Measurements from ENCODE around the gene SDK2. TPM values are rescaled to one million over a fixed set of nuclear protein-coding genes. Genes with fewer than 3 reads are reported as not detected.
"Not testable (repeated sequence)": the region's sequence is repeated elsewhere in the genome, so short reads cannot be mapped to it uniquely, and the experiment has no call there.

SDK2 gene
- polyA plus RNA-seq, 2 donors, result 0.29 to 0.55 TPM

- 63 to 69% methylated on average over 18 of the region's 18 CpGs for WGBS, 2 donors
- no peaks in the 10 kb centered on the region for H3K36me3 ChIP-seq (ENCODE audit: control insufficient read depth in 2 of 2, insufficient read depth in 2 of 2, low read length in 1 of 2)
Observed at GRCh38 chr17:73455767-73456166, 188.5 kb downstream of the SDK2 start.

GRCh38 chr17:73455050-73455687, 189.1 kb downstream of the SDK2 start:
- H3K4me1 ChIP-seq (ENCODE audit: control insufficient read depth in 2 of 2, insufficient read depth in 2 of 2, low read length in 1 of 2), result peaks cover 0 to 3% of the 10 kb centered on the region in 2 donors
- WGBS, 2 donors, result 48 to 50% methylated on average over 21 of the region's 21 CpGs
- peaks cover 2 to 7% of the 10 kb centered on the region in 2 donors for H3K9me3 ChIP-seq (ENCODE audit: control insufficient read depth in 2 of 2, insufficient read depth in 1 of 2, low read depth in 1 of 2, low read length in 1 of 2)
- no peak overlapping the region for H3K4me3 ChIP-seq (ENCODE audit: low read depth in 1 of 2, low read length in 2 of 2)
- H3K27ac ChIP-seq (ENCODE audit: low read depth in 2 of 2, low read length in 1 of 2), result no peak overlapping the region
- H3K27me3 ChIP-seq (ENCODE audit: control insufficient read depth in 1 of 2, insufficient read depth in 2 of 2, low read length in 2 of 2), result no peaks in the 10 kb centered on the region
- H3K36me3 ChIP-seq (ENCODE audit: control insufficient read depth in 2 of 2, insufficient read depth in 2 of 2, low read length in 1 of 2), result no peaks in the 10 kb centered on the region

More at GRCh38 chr17:73455767-73456166, 188.5 kb downstream of the SDK2 start:
- no peak overlapping the region for H3K4me3 ChIP-seq (ENCODE audit: low read depth in 1 of 2, low read length in 2 of 2)
- no peak overlapping the region for H3K27ac ChIP-seq (ENCODE audit: low read depth in 2 of 2, low read length in 1 of 2)
- peaks cover 0 to 3% of the 10 kb centered on the region in 2 donors for H3K4me1 ChIP-seq (ENCODE audit: control insufficient read depth in 2 of 2, insufficient read depth in 2 of 2, low read length in 1 of 2)
- no peaks in the 10 kb centered on the region for H3K27me3 ChIP-seq (ENCODE audit: control insufficient read depth in 1 of 2, insufficient read depth in 2 of 2, low read length in 2 of 2)
- peaks cover 3 to 8% of the 10 kb centered on the region in 2 donors for H3K9me3 ChIP-seq (ENCODE audit: control insufficient read depth in 2 of 2, insufficient read depth in 1 of 2, low read depth in 1 of 2, low read length in 1 of 2)

GRCh38 chr17:73453494-73453893, 190.8 kb downstream of the SDK2 start:
- H3K27ac ChIP-seq (ENCODE audit: low read depth in 2 of 2, low read length in 1 of 2); H3K4me1 ChIP-seq (ENCODE audit: control insufficient read depth in 2 of 2, insufficient read depth in 2 of 2, low read length in 1 of 2); H3K36me3 ChIP-seq (ENCODE audit: control insufficient read depth in 2 of 2, insufficient read depth in 2 of 2, low read length in 1 of 2); H3K27me3 ChIP-seq (ENCODE audit: control insufficient read depth in 1 of 2, insufficient read depth in 2 of 2, low read length in 2 of 2); H3K4me3 ChIP-seq (ENCODE audit: low read depth in 1 of 2, low read length in 2 of 2); H3K9me3 ChIP-seq (ENCODE audit: control insufficient read depth in 2 of 2, insufficient read depth in 1 of 2, low read depth in 1 of 2, low read length in 1 of 2): not testable (repeated sequence)
- whole genome bisulfite sequencing, 2 donors, result 91 to 98% methylated on average over 2 of the region's 2 CpGs

- Histone ChIP-seq H3K27ac (ENCODE audit: low read depth in 2 of 2, low read length in 1 of 2) (no peak overlapping the region), H3K4me3 (ENCODE audit: low read depth in 1 of 2, low read length in 2 of 2) (no peak overlapping the region), H3K4me1 (ENCODE audit: control insufficient read depth in 2 of 2, insufficient read depth in 2 of 2, low read length in 1 of 2) (peaks cover 0 to 3% of the 10 kb centered on the region in 2 donors), H3K36me3 (ENCODE audit: control insufficient read depth in 2 of 2, insufficient read depth in 2 of 2, low read length in 1 of 2) (no peaks in the 10 kb centered on the region), H3K9me3 (ENCODE audit: control insufficient read depth in 2 of 2, insufficient read depth in 1 of 2, low read depth in 1 of 2, low read length in 1 of 2) (peaks cover 0 to 5% of the 10 kb centered on the region in 2 donors), H3K27me3 (ENCODE audit: control insufficient read depth in 1 of 2, insufficient read depth in 2 of 2, low read length in 2 of 2) (no peaks in the 10 kb centered on the region)
- WGBS, 2 donors, result 93 to 100% methylated on average over 1 of the region's 1 CpG
Observed at GRCh38 chr17:73453090-73453489, 191.2 kb downstream of the SDK2 start.

GRCh38 chr17:73452009-73452408, 192.2 kb downstream of the SDK2 start:
- WGBS, 2 donors, result 84 to 94% methylated on average over 3 of the region's 3 CpGs
- no peaks in the 10 kb centered on the region for H3K27me3 ChIP-seq (ENCODE audit: control insufficient read depth in 1 of 2, insufficient read depth in 2 of 2, low read length in 2 of 2)
- peaks cover 0 to 5% of the 10 kb centered on the region in 2 donors for H3K9me3 ChIP-seq (ENCODE audit: control insufficient read depth in 2 of 2, insufficient read depth in 1 of 2, low read depth in 1 of 2, low read length in 1 of 2)
- peaks cover 0 to 3% of the 10 kb centered on the region in 2 donors for H3K4me1 ChIP-seq (ENCODE audit: control insufficient read depth in 2 of 2, insufficient read depth in 2 of 2, low read length in 1 of 2)
- H3K4me3 ChIP-seq (ENCODE audit: low read depth in 1 of 2, low read length in 2 of 2), result no peak overlapping the region
- no peaks in the 10 kb centered on the region for H3K36me3 ChIP-seq (ENCODE audit: control insufficient read depth in 2 of 2, insufficient read depth in 2 of 2, low read length in 1 of 2)
- no peak overlapping the region for H3K27ac ChIP-seq (ENCODE audit: low read depth in 2 of 2, low read length in 1 of 2)

GRCh38 chr17:73447319-73447718, 196.9 kb downstream of the SDK2 start:
- Histone ChIP-seq H3K4me1 (ENCODE audit: control insufficient read depth in 2 of 2, insufficient read depth in 2 of 2, low read length in 1 of 2) (no peaks in the 10 kb centered on the region), H3K9me3 (ENCODE audit: control insufficient read depth in 2 of 2, insufficient read depth in 1 of 2, low read depth in 1 of 2, low read length in 1 of 2) (no peaks in the 10 kb centered on the region), H3K27ac (ENCODE audit: low read depth in 2 of 2, low read length in 1 of 2) (no peak overlapping the region), H3K36me3 (ENCODE audit: control insufficient read depth in 2 of 2, insufficient read depth in 2 of 2, low read length in 1 of 2) (no peaks in the 10 kb centered on the region), H3K27me3 (ENCODE audit: control insufficient read depth in 1 of 2, insufficient read depth in 2 of 2, low read length in 2 of 2) (no peaks in the 10 kb centered on the region), H3K4me3 (ENCODE audit: low read depth in 1 of 2, low read length in 2 of 2) (no peak overlapping the region)
- 81 to 89% methylated on average over 18 of the region's 18 CpGs for WGBS, 2 donors

- Histone ChIP-seq H3K36me3 (ENCODE audit: control insufficient read depth in 2 of 2, insufficient read depth in 2 of 2, low read length in 1 of 2) (no peaks in the 10 kb centered on the region), H3K27ac (ENCODE audit: low read depth in 2 of 2, low read length in 1 of 2) (no peak overlapping the region), H3K4me3 (ENCODE audit: low read depth in 1 of 2, low read length in 2 of 2) (no peak overlapping the region), H3K4me1 (ENCODE audit: control insufficient read depth in 2 of 2, insufficient read depth in 2 of 2, low read length in 1 of 2) (no peaks in the 10 kb centered on the region), H3K9me3 (ENCODE audit: control insufficient read depth in 2 of 2, insufficient read depth in 1 of 2, low read depth in 1 of 2, low read length in 1 of 2) (no peaks in the 10 kb centered on the region), H3K27me3 (ENCODE audit: control insufficient read depth in 1 of 2, insufficient read depth in 2 of 2, low read length in 2 of 2) (no peaks in the 10 kb centered on the region)
- 70 to 71% methylated on average over 9 of the region's 9 CpGs for WGBS, 2 donors
Observed at GRCh38 chr17:73446617-73447016, 197.6 kb downstream of the SDK2 start.

- 86 to 89% methylated on average over 7 of the region's 7 CpGs for WGBS, 2 donors
- Histone ChIP-seq H3K27me3 (ENCODE audit: control insufficient read depth in 1 of 2, insufficient read depth in 2 of 2, low read length in 2 of 2) (no peaks in the 10 kb centered on the region), H3K4me1 (ENCODE audit: control insufficient read depth in 2 of 2, insufficient read depth in 2 of 2, low read length in 1 of 2) (no peaks in the 10 kb centered on the region), H3K27ac (ENCODE audit: low read depth in 2 of 2, low read length in 1 of 2) (no peak overlapping the region), H3K9me3 (ENCODE audit: control insufficient read depth in 2 of 2, insufficient read depth in 1 of 2, low read depth in 1 of 2, low read length in 1 of 2) (no peaks in the 10 kb centered on the region), H3K36me3 (ENCODE audit: control insufficient read depth in 2 of 2, insufficient read depth in 2 of 2, low read length in 1 of 2) (no peaks in the 10 kb centered on the region), H3K4me3 (ENCODE audit: low read depth in 1 of 2, low read length in 2 of 2) (no peak overlapping the region)
Observed at GRCh38 chr17:73445466-73445865, 198.8 kb downstream of the SDK2 start.

- no peaks in the 10 kb centered on the region for H3K4me1 ChIP-seq (ENCODE audit: control insufficient read depth in 2 of 2, insufficient read depth in 2 of 2, low read length in 1 of 2)
- H3K27me3 ChIP-seq (ENCODE audit: control insufficient read depth in 1 of 2, insufficient read depth in 2 of 2, low read length in 2 of 2), result no peaks in the 10 kb centered on the region
- no peaks in the 10 kb centered on the region for H3K9me3 ChIP-seq (ENCODE audit: control insufficient read depth in 2 of 2, insufficient read depth in 1 of 2, low read depth in 1 of 2, low read length in 1 of 2)
- no peak overlapping the region for H3K4me3 ChIP-seq (ENCODE audit: low read depth in 1 of 2, low read length in 2 of 2)
- no peaks in the 10 kb centered on the region for H3K36me3 ChIP-seq (ENCODE audit: control insufficient read depth in 2 of 2, insufficient read depth in 2 of 2, low read length in 1 of 2)
- 94 to 97% methylated on average over 8 of the region's 8 CpGs for WGBS, 2 donors
- H3K27ac ChIP-seq (ENCODE audit: low read depth in 2 of 2, low read length in 1 of 2), result no peak overlapping the region
Observed at GRCh38 chr17:73444021-73444420, 200.2 kb downstream of the SDK2 start.

- Histone ChIP-seq H3K36me3 (ENCODE audit: control insufficient read depth in 2 of 2, insufficient read depth in 2 of 2, low read length in 1 of 2) (no peaks in the 10 kb centered on the region), H3K27ac (ENCODE audit: low read depth in 2 of 2, low read length in 1 of 2) (no peak overlapping the region), H3K4me1 (ENCODE audit: control insufficient read depth in 2 of 2, insufficient read depth in 2 of 2, low read length in 1 of 2) (peaks cover 0 to 3% of the 10 kb centered on the region in 2 donors), H3K9me3 (ENCODE audit: control insufficient read depth in 2 of 2, insufficient read depth in 1 of 2, low read depth in 1 of 2, low read length in 1 of 2) (no peaks in the 10 kb centered on the region), H3K27me3 (ENCODE audit: control insufficient read depth in 1 of 2, insufficient read depth in 2 of 2, low read length in 2 of 2) (no peaks in the 10 kb centered on the region), H3K4me3 (ENCODE audit: low read depth in 1 of 2, low read length in 2 of 2) (no peak overlapping the region)
- WGBS, 2 donors, result 93 to 98% methylated on average over 7 of the region's 7 CpGs
Observed at GRCh38 chr17:73439597-73439996, 204.6 kb downstream of the SDK2 start.
